Astrocyte of the spinal cord (primary cell): ENCODE measurements around the gene SLAMF1.
"Not testable (repeated sequence)": the region's sequence is repeated elsewhere in the genome, so short reads cannot be mapped to it uniquely, and the experiment has no call there.

Experiments used
- DNase-seq: peaks from one replicate; pipeline ENCODE4 v3.0.0; 2011; ENCODE audit warnings: low read depth, low spot score
- H3K4me3 ChIP-seq: 2 replicates; pipeline ENCODE4 v1.5.1; 2011; ENCODE audit warnings: low read depth, mild to moderate bottlenecking, low read length, moderate library complexity
- in situ Hi-C: cut with HindIII; loops from 2 replicates; pipeline ENCODE4 v1.10.0; 2017; ENCODE audit warnings: low sequenced_read_pairs
- TF ChIP-seq, protein P1 (sequence below): IDR thresholded peaks from 2 replicates; pipeline ENCODE4 v1.5.1; 2012; ENCODE audit warnings: low read depth, mild to moderate bottlenecking, low read length, inconsistent platforms

Gene SLAMF1, protein sequence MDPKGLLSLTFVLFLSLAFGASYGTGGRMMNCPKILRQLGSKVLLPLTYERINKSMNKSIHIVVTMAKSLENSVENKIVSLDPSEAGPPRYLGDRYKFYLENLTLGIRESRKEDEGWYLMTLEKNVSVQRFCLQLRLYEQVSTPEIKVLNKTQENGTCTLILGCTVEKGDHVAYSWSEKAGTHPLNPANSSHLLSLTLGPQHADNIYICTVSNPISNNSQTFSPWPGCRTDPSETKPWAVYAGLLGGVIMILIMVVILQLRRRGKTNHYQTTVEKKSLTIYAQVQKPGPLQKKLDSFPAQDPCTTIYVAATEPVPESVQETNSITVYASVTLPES

DNA sequence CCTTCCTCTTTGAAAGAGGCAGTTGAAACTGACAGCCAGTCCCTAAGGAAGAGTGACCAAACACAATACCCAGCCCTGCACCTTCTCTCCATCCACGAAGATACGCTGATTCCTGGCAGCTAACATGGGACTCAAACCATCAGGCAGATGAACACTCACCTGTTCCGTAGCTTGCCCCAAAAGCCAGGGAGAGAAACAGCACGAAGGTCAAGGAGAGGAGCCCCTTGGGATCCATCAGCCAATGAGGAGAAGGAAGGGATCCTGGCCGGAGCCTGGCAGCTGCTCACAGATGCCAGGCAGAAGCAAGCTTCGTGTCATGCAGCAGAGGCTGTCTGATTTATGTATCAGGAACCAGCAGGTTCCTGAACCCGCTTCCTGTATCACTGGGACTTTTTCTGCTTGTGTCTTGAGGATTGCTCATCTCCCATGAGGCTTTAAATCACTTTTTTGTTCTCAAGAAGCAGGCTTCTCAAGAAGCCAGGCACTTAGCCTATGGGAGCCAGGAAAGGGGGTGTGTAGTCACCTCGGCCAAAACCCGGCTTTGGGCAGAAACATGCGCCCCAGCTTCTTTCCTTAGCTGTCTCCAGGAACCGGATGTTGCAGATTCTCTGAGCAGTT is at the start of gene SLAMF1:
Gene SLAMF1, minus strand, starts transcription at position 334 of the 618 bp plus-strand sequence. Its CDS starts 99 bp downstream, at position 235.
- no peak within 1 kb of the TSS for H3K4me3 ChIP-seq
- no peak for DNase-seq
- TF ChIP-seq, protein P1, sequence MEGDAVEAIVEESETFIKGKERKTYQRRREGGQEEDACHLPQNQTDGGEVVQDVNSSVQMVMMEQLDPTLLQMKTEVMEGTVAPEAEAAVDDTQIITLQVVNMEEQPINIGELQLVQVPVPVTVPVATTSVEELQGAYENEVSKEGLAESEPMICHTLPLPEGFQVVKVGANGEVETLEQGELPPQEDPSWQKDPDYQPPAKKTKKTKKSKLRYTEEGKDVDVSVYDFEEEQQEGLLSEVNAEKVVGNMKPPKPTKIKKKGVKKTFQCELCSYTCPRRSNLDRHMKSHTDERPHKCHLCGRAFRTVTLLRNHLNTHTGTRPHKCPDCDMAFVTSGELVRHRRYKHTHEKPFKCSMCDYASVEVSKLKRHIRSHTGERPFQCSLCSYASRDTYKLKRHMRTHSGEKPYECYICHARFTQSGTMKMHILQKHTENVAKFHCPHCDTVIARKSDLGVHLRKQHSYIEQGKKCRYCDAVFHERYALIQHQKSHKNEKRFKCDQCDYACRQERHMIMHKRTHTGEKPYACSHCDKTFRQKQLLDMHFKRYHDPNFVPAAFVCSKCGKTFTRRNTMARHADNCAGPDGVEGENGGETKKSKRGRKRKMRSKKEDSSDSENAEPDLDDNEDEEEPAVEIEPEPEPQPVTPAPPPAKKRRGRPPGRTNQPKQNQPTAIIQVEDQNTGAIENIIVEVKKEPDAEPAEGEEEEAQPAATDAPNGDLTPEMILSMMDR: no peak
- in situ Hi-C loops: no loop called here

DNA sequence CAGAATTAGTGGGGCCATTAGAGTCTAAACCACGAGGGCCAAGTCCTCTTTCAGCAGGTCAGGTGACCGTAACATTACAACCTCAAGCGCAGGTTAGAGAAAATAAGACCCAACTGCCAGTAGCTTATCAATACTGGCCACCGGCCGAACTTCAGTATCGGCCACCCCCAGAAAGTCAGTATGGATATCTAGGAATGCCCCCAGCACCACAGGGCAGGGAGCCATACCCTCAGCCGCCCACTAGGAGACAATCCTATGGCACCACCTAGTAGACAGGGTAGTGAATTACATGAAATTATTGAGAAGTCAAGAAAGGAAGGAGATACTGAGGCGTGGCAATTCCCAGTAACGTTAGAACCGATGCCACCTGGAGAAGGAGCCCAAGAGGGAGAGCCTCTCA is 45.5 kb upstream of the SLAMF1 start:
- H3K4me3 ChIP-seq, in situ Hi-C loops, DNase-seq: not testable (repeated sequence)

DNA sequence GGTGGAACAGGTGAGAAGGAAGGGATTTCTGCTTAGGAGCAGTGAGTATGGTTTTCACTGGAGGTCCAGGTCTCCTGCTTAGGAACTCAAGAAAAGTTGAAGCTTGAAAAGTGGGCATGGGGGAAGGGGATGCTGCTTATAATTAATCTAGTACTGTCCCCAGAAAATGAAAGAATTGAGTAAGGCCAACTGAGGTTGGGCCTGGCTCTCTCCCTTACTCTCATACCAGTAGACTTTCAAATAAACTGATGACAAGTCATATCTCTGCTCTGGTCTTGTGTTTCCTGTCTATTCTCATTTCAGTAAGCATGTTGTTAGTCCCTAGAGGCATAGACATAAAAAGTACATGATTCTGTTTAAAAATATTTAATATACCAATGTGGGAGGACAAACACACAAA is 38.4 kb upstream of the SLAMF1 start:
- in situ Hi-C loops: no loop called here
- no peak for DNase-seq
- TF ChIP-seq, protein P1: no peak
- no peak overlapping the region for H3K4me3 ChIP-seq

DNA sequence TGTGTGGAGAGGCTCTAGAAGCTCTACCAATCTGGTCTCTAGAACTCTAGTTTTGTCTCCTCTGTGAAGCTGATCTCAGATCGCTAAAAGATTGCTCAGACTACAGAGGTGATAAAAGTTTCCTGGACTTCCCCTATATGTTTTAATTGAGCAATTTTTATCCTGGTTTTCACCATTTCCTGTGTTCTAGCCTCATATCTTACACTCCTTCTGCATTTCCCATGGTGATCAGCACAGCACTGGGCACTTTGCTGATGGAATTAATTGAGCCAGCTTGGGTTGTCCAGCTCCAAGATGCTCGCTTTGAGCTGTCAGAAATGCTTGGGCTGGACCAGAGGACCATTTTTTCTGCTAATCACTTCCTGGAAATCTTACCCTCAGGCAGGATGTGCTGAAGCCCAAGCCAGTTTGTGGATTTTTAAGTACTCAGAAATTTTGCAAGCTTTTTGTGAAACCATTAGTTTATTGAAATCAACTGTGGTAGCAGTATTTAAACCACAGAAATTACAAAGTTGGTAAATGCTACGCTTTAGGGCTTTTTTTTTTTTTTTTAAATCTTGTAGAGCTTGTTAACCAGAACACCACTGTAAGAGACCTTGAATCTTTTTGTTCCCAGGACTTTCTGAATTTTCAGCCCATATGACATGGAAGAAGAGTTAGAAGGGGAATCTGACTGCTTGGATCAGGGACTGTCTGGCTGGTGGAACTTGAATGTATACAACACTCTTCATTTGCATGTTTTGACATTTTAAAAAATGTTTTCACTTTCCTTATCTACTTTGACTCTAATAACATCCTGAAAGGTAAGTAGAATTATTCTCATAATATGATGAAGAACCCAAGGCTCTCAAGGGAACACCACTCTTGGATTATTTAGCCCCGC is 36.4 kb upstream of the SLAMF1 start:
- TF ChIP-seq, protein P1: no peak
- DNase-seq: no peak
- no peak overlapping the region for H3K4me3 ChIP-seq
- in situ Hi-C loops: no loop called here

DNA sequence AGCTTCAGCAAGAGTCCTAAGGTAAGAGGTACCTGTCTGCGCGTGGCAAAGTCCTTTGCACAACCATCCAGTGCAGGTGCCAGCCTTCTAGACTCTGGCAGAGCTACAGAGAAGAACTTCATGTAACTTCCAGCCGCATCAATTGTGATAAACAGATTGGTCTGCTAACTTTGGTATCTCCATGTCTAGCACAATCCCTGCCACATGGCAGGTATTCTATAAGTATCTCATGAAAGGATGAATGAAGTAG is 35.0 kb upstream of the SLAMF1 start:
- H3K4me3 ChIP-seq: no peak overlapping the region
- TF ChIP-seq, protein P1: no peak
- in situ Hi-C loops: no loop called here

DNA sequence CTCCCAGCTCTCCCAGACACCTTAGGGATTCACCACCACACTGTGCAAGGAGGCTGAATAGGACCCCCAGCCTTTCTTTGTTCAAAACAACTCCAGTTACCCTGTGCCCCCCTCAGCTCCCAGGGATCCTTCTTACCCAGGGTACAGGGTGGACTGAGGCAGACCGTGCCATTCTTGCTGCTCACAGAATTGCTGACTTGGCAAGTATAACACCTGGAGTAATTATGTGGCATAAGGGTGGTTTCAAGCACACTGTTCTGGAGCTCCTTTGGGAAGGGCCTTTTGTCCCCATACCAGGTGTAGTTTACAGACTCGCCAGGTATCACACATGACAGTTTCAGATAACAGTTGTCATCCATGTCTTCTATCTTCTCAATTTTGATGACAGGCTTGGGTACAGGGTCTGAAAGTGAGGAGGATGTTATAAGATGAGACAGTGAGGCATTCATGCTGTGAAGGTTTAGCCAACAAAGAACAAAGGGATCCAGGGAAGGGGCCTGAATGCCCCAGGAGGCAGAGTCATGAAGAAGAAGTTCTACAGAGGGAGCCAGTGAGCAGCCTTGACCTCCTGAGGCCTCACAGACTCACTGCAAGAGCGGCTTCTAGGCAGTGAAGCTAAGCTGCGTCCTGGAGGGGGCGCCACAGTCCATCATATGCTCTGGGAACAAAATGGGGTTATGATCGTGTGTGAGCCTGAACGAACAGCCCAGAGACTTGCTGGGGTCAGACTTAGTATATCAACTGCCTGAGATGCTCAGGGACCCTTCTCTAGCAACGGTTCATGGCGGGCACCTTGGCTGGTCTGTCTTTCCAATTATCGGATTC is 34.4 kb upstream of the SLAMF1 start:
- H3K4me3 ChIP-seq: no peak overlapping the region
- DNase-seq: peak; percentile 14
- in situ Hi-C loops: no loop called here
- TF ChIP-seq, protein P1: peak; percentile 40

More for the DNA sequence above, 35.0 kb upstream of the SLAMF1 start:
- no peak for DNase-seq
